HG03439 (cell line): ENCODE results near the gene MDFIC2.

ENCODE experiments used
- ATAC-seq: cut with Tn5 transposase; IDR thresholded peaks from one replicate; pipeline ENCODE4 v1.9.1; 2021; ENCODE audit warnings: mild to moderate bottlenecking, moderate library complexity; ENCODE audit not compliant: unreplicated experiment

Gene MDFIC2

DNA sequence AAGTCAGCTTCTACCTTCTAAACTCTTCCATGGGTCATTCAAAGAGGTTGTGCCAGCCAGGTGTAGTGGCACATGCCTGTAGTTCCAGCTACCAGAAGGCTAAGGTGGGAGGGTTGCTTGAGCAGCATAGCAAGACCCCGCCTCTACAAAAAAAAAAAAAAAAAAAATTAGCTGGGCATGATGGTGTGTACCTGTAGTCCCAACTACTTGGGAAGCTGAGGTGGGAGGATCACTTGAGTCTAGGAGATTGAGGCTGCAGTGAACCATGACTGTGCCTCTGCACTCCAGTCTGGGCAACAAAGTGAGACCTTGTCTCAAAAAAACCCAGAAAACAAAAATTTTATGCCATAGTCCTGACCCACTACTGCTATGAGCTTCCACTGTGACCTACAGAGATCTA lies 126.8 kb downstream of the MDFIC2 start:
- no peak for ATAC-seq

DNA sequence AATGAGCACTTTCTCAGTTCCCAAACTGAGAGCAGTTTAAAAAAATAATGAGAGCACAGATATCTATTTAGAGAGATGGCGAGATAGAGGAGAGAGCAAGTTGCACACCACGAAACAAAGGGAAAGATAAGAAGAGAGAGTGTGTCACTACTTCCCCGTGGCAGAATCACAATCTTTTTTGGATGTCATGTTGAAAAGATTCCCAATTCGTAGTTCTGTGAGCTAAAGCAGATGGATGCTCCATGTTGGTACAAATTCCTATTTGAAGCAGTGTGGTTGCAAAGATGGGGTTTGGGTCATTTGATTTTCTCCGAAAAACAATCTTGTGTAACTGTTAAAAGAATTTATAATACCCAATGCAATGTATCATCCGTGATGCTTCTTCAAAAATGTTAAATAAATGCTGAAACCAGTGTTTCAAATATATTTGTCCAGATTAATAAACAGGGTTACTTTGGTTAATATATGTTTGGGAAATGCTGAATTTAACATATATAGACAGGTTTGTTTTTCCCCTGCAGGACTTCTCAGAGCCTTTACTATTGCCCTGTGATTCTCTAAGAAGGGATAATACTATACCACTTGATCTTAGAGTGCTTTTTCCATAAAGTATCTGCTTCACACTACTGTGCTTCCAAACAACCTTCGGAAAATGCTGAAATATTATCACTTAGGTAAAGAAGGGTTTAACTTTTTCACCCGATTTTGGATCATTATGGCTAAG lies 128.5 kb downstream of the MDFIC2 start:
- ATAC-seq, result no peak

DNA sequence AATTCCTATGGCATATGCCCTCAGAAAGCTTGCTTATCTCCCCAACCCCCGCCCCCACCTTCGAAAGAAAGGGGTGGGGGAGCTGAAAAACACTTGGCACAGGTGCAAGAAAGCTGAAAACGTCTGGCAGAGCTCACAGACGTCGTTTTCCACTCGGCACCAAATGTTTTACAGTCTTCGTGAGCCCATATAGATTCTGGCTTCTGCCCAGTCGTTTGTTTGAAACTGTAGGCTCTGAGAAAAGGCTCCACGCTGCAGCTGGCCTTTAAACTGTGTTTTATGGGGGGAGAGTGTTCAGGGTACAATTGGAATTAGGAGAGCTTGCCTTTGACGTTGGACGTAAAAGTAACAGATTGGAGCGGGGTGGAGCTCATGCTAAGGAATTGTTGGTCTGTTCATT lies 130.3 kb downstream of the MDFIC2 start:
- ATAC-seq, result no peak

DNA sequence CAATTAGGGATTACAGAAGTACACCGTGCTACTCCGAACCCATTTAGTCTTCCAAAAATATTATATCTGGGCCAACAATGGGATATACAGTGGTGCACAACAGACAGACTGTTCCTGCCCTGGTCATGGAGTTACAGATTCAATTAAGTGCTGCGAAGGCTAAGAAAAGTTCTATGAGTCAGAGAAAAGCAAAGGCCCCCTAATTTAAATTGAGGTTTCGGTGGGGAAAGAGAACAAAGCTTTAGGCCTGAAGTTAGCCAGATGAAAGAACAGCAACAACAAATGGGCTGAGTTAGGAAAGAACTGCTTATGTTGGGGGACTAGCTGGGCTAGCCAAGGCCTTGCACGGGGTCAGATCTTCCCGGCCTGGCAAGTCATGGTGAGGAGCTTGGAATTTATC lies 131.8 kb downstream of the MDFIC2 start:
- no peak for ATAC-seq

DNA sequence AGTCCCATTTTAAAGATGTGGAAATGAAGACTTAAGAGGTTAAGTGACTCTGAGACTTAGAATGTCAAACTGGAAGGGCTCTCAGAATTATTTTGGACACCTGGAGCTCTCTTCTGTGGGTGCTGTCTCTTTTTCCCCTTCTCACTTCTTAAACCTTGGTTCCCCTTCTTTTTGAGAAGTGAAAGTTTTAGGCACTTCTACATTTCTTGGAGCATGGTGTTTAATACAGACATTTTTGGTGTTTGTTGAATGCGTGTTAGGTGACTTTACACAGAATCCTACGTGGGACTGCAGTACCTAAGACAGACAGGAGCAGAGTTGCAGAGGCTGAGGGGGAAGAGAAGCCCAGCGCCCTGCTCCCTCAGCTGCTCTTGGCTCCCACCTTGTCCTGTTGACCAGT lies 133.3 kb downstream of the MDFIC2 start:
- ATAC-seq, result no peak

DNA sequence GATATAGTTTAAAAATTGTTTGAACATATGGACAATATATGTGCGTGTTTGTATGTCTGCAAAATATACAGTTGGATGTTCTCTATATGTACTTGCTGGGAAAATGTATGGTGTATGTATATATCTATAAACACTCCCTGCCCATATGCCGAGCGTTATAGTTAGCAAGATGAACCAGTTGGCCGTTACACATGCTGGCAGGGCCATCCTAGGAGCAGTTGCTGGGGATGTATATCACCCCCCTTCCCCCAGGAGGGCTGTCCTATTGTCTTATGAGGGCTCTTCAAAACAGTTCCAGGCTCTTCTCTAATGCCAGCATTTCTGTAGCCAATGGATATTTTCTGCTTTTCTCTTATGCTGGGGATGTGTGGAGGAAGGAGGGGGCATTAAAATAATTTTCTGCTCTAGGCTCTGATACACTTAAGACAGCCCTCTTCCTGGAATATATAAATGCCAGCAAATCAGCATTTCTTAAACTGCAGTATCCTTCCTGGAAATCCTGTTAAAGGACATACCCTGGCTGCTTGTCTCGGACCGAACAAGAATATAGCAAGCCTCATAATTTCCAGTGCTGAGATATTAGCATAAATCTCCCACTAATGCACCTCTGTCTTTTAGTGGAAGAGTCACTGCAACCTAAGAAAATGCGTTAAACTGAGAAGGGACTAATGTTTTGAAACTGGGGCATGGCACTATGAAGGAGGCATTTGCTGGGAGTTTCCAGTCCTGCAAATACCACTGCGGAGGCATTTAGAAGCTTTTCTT lies 134.4 kb downstream of the MDFIC2 start:
- ATAC-seq, result no peak

DNA sequence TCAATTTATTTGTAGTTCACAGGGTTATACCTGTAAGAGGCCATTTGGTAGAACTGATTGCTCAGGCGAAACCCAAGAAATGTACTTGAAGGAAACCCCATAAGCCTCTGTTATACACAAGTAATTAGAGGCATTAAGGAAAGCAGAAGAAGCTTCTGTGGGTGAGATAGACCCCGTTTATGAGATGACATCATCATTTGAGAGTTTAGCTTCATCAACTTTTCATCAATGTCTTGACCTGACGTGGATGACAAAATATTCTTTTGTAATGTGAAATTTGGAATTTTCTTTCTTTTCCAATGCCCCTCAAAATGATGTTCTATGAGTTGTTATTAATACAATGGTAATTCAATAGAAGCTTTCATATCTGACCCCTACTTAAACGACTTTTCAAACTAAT lies 136.2 kb downstream of the MDFIC2 start:
- ATAC-seq, result no peak

DNA sequence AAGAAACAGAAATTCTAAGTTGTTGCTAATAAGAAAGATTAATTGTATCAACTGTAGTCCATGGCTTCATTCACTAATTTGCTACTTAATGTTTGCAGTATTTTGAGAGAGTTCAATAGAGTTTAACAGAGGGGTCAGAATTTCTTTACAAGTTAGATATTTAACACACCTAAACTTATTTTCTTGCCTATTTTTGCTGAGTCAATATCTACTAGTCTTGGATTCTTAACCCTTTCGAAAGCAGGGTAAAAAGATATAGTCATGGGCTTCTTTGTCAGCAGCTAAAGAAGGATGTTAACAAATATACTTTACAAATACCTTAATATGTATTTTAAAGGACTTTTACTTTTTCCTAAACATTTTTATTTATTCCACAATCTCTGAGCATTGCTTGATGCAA lies 155.6 kb downstream of the MDFIC2 start:
- ATAC-seq, result no peak

DNA sequence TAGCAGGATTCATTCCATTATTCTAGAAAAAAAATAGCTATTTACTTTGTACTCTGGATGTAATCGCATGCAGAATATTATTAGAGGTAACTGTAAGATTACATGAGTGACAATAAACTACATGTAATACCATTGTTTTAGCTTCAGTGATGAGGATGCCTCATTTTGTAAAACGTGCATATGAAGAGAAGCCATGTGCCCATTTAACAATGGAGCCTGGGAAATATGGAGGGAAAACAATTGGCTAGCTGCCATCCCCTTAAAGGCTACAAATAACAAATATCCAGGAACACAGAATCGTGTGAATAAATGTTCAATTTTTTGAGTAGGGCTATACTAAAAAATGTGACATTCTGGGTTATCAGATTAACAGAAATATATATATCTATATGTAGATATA lies 161.8 kb downstream of the MDFIC2 start:
- ATAC-seq, result no peak

DNA sequence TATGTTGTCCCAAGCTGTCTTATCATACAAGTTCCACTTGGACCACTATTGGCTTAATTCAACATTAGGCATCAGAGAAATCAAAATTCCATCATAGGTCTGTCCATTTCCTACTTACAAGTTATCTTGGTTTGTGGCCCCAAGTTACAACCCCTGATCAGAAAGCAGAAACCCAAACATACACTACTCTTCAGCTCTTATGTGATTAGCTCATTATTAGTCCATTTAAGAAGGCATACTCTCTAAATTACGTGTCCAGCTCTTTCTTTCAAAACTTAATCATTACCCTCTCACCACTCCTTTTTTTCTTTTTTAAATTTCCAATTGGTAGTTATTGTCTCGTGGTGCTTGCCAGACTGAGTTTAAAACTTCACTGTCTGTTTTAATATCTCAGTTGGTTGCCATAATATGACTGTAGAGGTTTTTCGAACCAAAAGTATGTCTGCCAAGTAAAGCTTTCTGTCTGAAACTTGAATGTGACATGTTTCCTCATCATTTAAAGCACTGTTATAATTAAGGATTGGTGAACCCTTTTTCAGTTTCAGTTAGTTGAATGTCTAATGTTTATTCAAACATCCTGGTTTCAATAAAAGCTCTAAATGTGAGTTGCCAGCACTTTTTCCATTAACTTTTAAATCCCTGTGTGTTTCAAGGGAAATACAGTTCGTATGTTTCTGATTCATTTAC lies 162.6 kb downstream of the MDFIC2 start:
- no peak for ATAC-seq
